ENCODE results near the gene GP1BB. TPM values are rescaled to one million over a fixed set of nuclear protein-coding genes. Genes with fewer than 3 reads are reported as not detected.

Gene GP1BB
- total and polyA plus RNA-seq, 2 of the 13 experiments (the other 11 are each of a cell fraction or from before 2014, with no cell fraction given) = not detected

- DNase-seq (ENCODE audit: low spot score) (no peak), ATAC-seq (no peak), FAIRE-seq (no peak)
- Histone ChIP-seq H3K4me2 (ENCODE audit: low read depth, low read length) (no peak overlapping the region), H2AFZ (ENCODE audit: low read length) (no peak overlapping the region), H4K20me1 (ENCODE audit: insufficient read depth, low read length) (no peaks in the 10 kb centered on the region), H3K79me2 (ENCODE audit: insufficient read depth, low read length) (no peaks in the 10 kb centered on the region), H3K27me3 (ENCODE audit: control insufficient read depth in 1 of 2, insufficient read depth in 2 of 2, low read length in 2 of 2) (peaks cover 0 to 15% of the 10 kb centered on the region in 2 experiments; a peak in 4 of 5 replicates), H3K9ac (ENCODE audit: insufficient read depth, low read depth, low read length) (no peak overlapping the region), H3K4me3 (replicated peaks in 1 of 3; ENCODE audit: insufficient read depth in 1 of 3, low read depth in 2 of 3, low read length in 3 of 3) (no peak overlapping the region), H3K9me3 (ENCODE audit: low read length) (no peaks in the 10 kb centered on the region), H3K27ac (ENCODE audit: extremely low read length, insufficient read depth, low read length) (no peak overlapping the region), H3K4me1 (ENCODE audit: insufficient read depth, low read length) (no peaks in the 10 kb centered on the region), H3K36me3 (replicated peaks in 1 of 2; ENCODE audit: control insufficient read depth in 1 of 2, insufficient read depth in 2 of 2, low read length in 2 of 2) (no peaks in the 10 kb centered on the region)
- 0% methylated on average over 4 of the region's 4 CpGs for WGBS (ENCODE audit: low lambda C conversion rate)
- no TSS peak for BruUV-seq (replicated peaks)
- intact Hi-C loops (cut with micrococcal nuclease; ENCODE audit: unreplicated experiment) (no loop called here), in situ Hi-C loops (cut with HindIII; ENCODE audit: extremely low pct_ligation_motif_present, low pct_unique_long_range_greater_than_20kb) (no loop called here)
- TF ChIP-seq NAIF1 (CRISPR knock-in tag; IDR thresholded peaks at IDR 0.05; ENCODE audit: borderline replicate concordance) = no peak
- CTCF ChIA-PET (ENCODE audit: low intra/inter-chr PET ratio, low total read pairs) = no interaction called here
- POLR2A ChIA-PET = no interaction called here
Observed at GRCh38 chr22:19673660-19674059, 49.7 kb upstream of the GP1BB start.

GRCh38 chr22:19674129-19674928 is 49.0 kb upstream of the GP1BB start:
- BruUV-seq (replicated peaks) = no TSS peak
- 53% methylated on average over 9 of the region's 11 CpGs for WGBS (ENCODE audit: low lambda C conversion rate)
- no peaks in the 10 kb centered on the region for H3K4me1 ChIP-seq (ENCODE audit: insufficient read depth, low read length)
- H3K9me3 ChIP-seq (ENCODE audit: low read length) = no peaks in the 10 kb centered on the region
- no peaks in the 10 kb centered on the region for H3K36me3 ChIP-seq (replicated peaks in 1 of 2; ENCODE audit: control insufficient read depth in 1 of 2, insufficient read depth in 2 of 2, low read length in 2 of 2)
- H3K9ac ChIP-seq (ENCODE audit: insufficient read depth, low read depth, low read length) = no peak overlapping the region
- FAIRE-seq (no peak), DNase-seq (ENCODE audit: low spot score) (no peak), ATAC-seq (no peak)
- H3K27ac ChIP-seq (ENCODE audit: extremely low read length, insufficient read depth, low read length) = no peak overlapping the region
- peaks cover 0 to 9% of the 10 kb centered on the region in 2 experiments; a peak in 4 of 5 replicates for H3K27me3 ChIP-seq (ENCODE audit: control insufficient read depth in 1 of 2, insufficient read depth in 2 of 2, low read length in 2 of 2)
- no peak overlapping the region for H3K4me3 ChIP-seq (replicated peaks in 1 of 3; ENCODE audit: insufficient read depth in 1 of 3, low read depth in 2 of 3, low read length in 3 of 3)
- ChIA-PET CTCF (ENCODE audit: low intra/inter-chr PET ratio, low total read pairs) (no interaction called here), POLR2A (no interaction called here)
- no peak overlapping the region for H3K4me2 ChIP-seq (ENCODE audit: low read depth, low read length)
- intact Hi-C loops (cut with micrococcal nuclease; ENCODE audit: unreplicated experiment) = no loop called here
- no peaks in the 10 kb centered on the region for H3K79me2 ChIP-seq (ENCODE audit: insufficient read depth, low read length)
- no peak overlapping the region for H2AFZ ChIP-seq (ENCODE audit: low read length)
- in situ Hi-C loops (cut with HindIII; ENCODE audit: extremely low pct_ligation_motif_present, low pct_unique_long_range_greater_than_20kb) = no loop called here
- no peaks in the 10 kb centered on the region for H4K20me1 ChIP-seq (ENCODE audit: insufficient read depth, low read length)
- TF ChIP-seq PPARG (CRISPR knock-in tag; conservative IDR thresholded peaks at IDR 0.05) (no peak), POLR2A (IDR thresholded peaks at IDR 0.05; ENCODE audit: insufficient read depth in 1 of 2, low read depth in 2 of 2, low read length in 2 of 2) (no peak), PLSCR1 (CRISPR knock-in tag; IDR thresholded peaks at IDR 0.05; ENCODE audit: borderline replicate concordance) (no peak), ZNF292 (CRISPR knock-in tag; IDR thresholded peaks at IDR 0.05; ENCODE audit: borderline replicate concordance, low read depth) (no peak), SPEN (CRISPR knock-in tag; IDR thresholded peaks at IDR 0.05; ENCODE audit: low read depth) (no peak), MXI1 (IDR thresholded peaks at IDR 0.05; ENCODE audit: borderline replicate concordance, low read depth, low read length) (no peak), ZBTB49 (CRISPR knock-in tag; IDR thresholded peaks at IDR 0.05; ENCODE audit: borderline replicate concordance) (no peak), CERS6 (CRISPR knock-in tag; IDR thresholded peaks at IDR 0.05) (no peak), TIGD3 (CRISPR knock-in tag; IDR thresholded peaks at IDR 0.05; ENCODE audit: borderline replicate concordance) (no peak), ZNF367 (CRISPR knock-in tag; IDR thresholded peaks at IDR 0.05; ENCODE audit: borderline replicate concordance) (no peak), ZNF816 (CRISPR knock-in tag; IDR thresholded peaks at IDR 0.05; ENCODE audit: borderline replicate concordance) (no peak)

Measured in HepG2 (cell line).